SK-N-SH treated with all-trans-retinoic acid at 6 μM for 48 hours (cell line): ENCODE data around the gene EXOSC3.

Experiments
- BACH2 ChIP-seq: fragments of 250-450 bp; sonication (Bioruptor Pico); IDR thresholded peaks from 2 replicates; pipeline ENCODE4 v1.9.0; 2021; ENCODE audit warnings: mild to moderate bottlenecking, borderline replicate concordance
- CSRNP3 ChIP-seq: fragments of 250-450 bp; sonication (Bioruptor Pico); IDR thresholded peaks from 2 replicates; pipeline ENCODE4 v1.5.1; 2021; ENCODE audit warnings: mild to moderate bottlenecking, moderate library complexity
- OSR1 ChIP-seq: fragments of 250-450 bp; sonication (Bioruptor Pico); IDR thresholded peaks from 2 replicates; pipeline ENCODE4 v1.8.0; 2022; ENCODE audit warnings: moderate library complexity, mild to moderate bottlenecking, inconsistent platforms
- RARB ChIP-seq: fragments of 250-450 bp; sonication (Bioruptor Pico); IDR thresholded peaks from 2 replicates; pipeline ENCODE4 v1.8.0; 2021; ENCODE audit warnings: mild to moderate bottlenecking, moderate library complexity

- TF ChIP-seq CSRNP3 (CRISPR knock-in tag) = no peak
- no peak for TF ChIP-seq RARB (CRISPR knock-in tag)
- TF ChIP-seq OSR1 (CRISPR knock-in tag) = no peak
- no peak for TF ChIP-seq BACH2
These were observed 28.0 kb upstream of the EXOSC3 start for GRCh38 chr9:37812773-37813379.
